H1 (cell line): Measurements from ENCODE around the gene TM4SF20. TPM values are rescaled to one million over a fixed set of nuclear protein-coding genes. Genes with fewer than 3 reads are reported as not detected.

Experiments
- polyA plus RNA-seq, 7 experiments: library from polyadenylated mRNA; depleted of rRNA in 3 of 7; stranded (reverse) in 5 of 7; unstranded in 2 of 7; fragments of >200 nt in 5 of 7; fragments of 200-250 nt in 2 of 7; gene quantifications; 1 replicate in 5 of 7; 2 replicates in 1 of 7; 4 replicates in 1 of 7; pipeline versions ENCODE4 v1.2.1 to v1.2.3, GENCODE V29; 2011 to 2013; ENCODE audit warnings: missing spikeins in 2 of 7, mixed read lengths in 2 of 7
- total RNA-seq: library from RNA; stranded (reverse); fragmentation: NEBNext Ultra II Directional; extraction: Animal tissue kit (Norgen Biotek cat#: 25700); gene quantifications from 2 replicates; pipeline ENCODE4 v1.2.1, GENCODE V29; 2021

The TM4SF20 gene
- total and polyA plus RNA-seq, 2 of the 8 experiments (the other 6 are each of a cell fraction or from before 2014, with no cell fraction given), result not detected

Other genes with a start within 250 kb of the TM4SF20 start
- gene COL4A4, start 215.1 kb downstream of the TM4SF20 start, total RNA-seq, result 0.67 and 1.7 TPM in 2 replicates
- gene COL4A4, start 215.1 kb downstream of the TM4SF20 start, polyA plus RNA-seq (2011; rRNA removed), result 0.33 TPM in 2 replicates
- 0.17 and 0.34 TPM in 2 replicates for gene COL4A3, start 214.7 kb downstream of the TM4SF20 start, total RNA-seq
- gene COL4A3, start 214.7 kb downstream of the TM4SF20 start, polyA plus RNA-seq (2011; rRNA removed), result 0.12 and 0.28 TPM in 2 replicates
- gene MFF, start 54.1 kb downstream of the TM4SF20 start, total RNA-seq, result 86.8 and 89.5 TPM in 2 replicates
- gene MFF, start 54.1 kb downstream of the TM4SF20 start, polyA plus RNA-seq (2011; rRNA removed), result 26.4 and 36.2 TPM in 2 replicates
- not detected in 2 replicates for gene SCYGR1, start 8.6 kb upstream of the TM4SF20 start, total RNA-seq
- gene SCYGR1, start 8.6 kb upstream of the TM4SF20 start, polyA plus RNA-seq (2011; rRNA removed), result not detected in 2 replicates
- 102 and 108 TPM in 2 replicates for gene AGFG1, start 92.8 kb upstream of the TM4SF20 start, total RNA-seq
- gene AGFG1, start 92.8 kb upstream of the TM4SF20 start, polyA plus RNA-seq (2011; rRNA removed), result 109 and 147 TPM in 2 replicates
- not detected in 2 replicates for gene SCYGR2, start 219.6 kb upstream of the TM4SF20 start, total RNA-seq
- gene SCYGR2, start 219.6 kb upstream of the TM4SF20 start, polyA plus RNA-seq (2011; rRNA removed), result not detected in 2 replicates
- not detected in 2 replicates for gene SCYGR3, start 235.5 kb upstream of the TM4SF20 start, total RNA-seq
- not detected in 2 replicates for gene SCYGR3, start 235.5 kb upstream of the TM4SF20 start, polyA plus RNA-seq (2011; rRNA removed)
- not detected in 2 replicates for gene SCYGR4, start 238.2 kb upstream of the TM4SF20 start, total RNA-seq
- gene SCYGR4, start 238.2 kb upstream of the TM4SF20 start, polyA plus RNA-seq (2011; rRNA removed), result not detected in 2 replicates